NT2/D1 (cell line): ENCODE data around the gene TSFM.

Source experiments
- SUZ12 ChIP-seq: IDR thresholded peaks from 2 replicates; pipeline ENCODE4 v1.6.1; 2011; ENCODE audit not compliant: insufficient read length, insufficient read depth; ENCODE audit errors: extremely low read depth
- YY1 ChIP-seq: IDR thresholded peaks from 2 replicates; pipeline ENCODE4 v1.6.1; 2011; ENCODE audit not compliant: insufficient read length, insufficient read depth
- ZNF274 ChIP-seq: IDR thresholded peaks from 2 replicates; pipeline ENCODE4 v1.6.1; 2011; ENCODE audit warnings: mild to moderate bottlenecking, low read depth, low read length

GRCh38 chr12:57775563-57776246 lies 6.9 kb upstream of the TSFM start:
- TF ChIP-seq YY1 (no peak), ZNF274 (no peak), SUZ12 (no peak)
